Stimulated activated CD4-positive, alpha-beta T cell treated with anti-CD3 and anti-CD28 coated beads, TNF-alpha, amount 100 ng/mL, for 48 hours (primary cell): ENCODE data around the gene TSPAN14.
A peak's percentile ranks its signal among the peaks of the same experiment; 100 is the strongest.

Source experiments
- DNase-seq, 3 donors: peaks; one replicate each; pipeline ENCODE4 v3.0.0-alpha.2; 2020; ENCODE audit warnings: low read depth in 3 of 3

TSPAN14 gene

DNA sequence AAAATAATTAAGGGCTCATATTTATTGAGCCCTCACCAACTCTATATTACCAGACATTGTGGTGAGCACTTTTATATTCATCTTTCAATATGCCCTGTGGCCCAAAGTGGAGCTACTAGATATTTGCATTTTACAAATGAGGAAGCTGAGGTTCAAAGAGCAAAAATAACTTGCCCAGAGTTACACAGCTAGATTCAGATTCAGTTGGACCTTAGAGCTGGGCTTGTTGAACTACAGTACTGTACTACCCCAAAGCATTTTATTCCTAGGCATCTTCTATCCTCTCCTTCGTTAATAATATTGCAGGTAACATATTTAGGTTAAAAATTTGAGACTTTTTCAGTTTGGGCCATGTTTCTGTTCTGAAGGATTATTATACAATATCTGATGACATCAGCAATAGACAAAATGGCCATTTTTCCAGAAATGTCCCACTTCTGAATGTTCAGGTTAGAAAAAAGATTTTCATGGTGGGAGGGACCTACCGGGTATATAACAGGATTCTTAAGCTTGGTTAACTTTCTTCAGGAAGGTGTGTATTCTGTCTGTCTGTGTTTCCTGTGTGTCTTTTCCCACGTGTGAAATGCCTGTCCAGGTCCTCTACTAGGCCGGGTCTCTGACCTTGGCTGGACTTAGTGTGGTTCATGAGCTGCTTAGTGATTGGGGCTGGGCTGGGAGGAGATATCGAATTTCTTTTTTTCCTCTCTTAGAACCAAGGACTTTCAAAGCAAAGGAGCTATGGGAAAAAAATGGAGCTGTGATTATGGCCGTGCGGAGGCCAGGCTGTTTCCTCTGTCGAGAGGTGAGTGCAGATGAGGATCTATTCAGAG, 32.2 kb upstream of the TSPAN14 start:
- DNase-seq, result no peak

GRCh38 chr10:80425901-80426300, 28.2 kb upstream of the TSPAN14 start:
- DNase-seq, result no peak

DNA sequence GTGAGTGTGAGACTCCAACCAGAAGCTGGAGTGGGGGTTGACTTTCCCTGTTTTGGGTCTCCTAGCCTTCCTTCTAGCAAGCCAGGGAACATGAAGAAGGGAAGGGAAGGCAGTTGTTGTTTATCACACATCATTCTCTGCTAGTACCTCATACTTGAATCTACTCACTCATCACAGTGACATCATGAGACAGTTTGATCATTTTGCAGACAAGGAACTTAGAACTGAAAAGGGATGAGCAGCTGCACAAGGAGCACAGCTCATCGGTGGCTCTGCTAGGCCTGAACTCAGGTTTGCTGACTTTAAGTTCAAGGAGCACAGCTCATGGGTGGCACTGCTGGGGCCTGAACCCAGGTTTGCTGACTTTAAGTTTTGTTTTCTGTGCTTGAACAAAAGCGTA, 26.6 kb upstream of the TSPAN14 start:
- no peak for DNase-seq

DNA sequence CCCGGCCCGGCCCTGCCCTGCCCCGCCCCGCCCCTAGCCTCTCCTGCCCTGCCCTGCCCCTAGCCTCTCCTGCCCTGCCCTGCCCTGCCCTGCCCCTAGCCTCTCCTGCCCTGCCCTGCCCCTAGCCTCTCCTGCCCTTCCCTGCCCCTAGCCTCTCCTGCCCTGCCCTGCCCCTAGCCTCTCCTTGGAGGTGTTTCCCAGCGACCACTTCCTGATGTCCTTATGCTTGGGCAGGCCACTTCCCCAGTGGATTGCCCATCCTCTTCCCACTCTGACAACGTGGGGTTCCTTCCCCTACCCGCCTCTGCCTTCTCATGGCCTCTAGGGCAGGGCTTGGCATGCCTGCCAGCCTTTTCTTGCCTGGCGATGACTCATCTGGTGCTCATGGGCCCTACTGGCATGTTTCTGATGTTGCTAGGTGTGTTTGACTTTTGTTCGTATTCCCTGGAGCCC, 24.6 kb upstream of the TSPAN14 start:
- DNase-seq, result no peak

GRCh38 chr10:80433134-80433533, 21.0 kb upstream of the TSPAN14 start:
- no peak for DNase-seq

- no peak for DNase-seq
These were observed 17.5 kb upstream of the TSPAN14 start for GRCh38 chr10:80436446-80437098.

- no peak for DNase-seq
These were observed 16.9 kb upstream of the TSPAN14 start for GRCh38 chr10:80437227-80437626.

GRCh38 chr10:80441831-80442230, 12.3 kb upstream of the TSPAN14 start:
- no peak for DNase-seq

GRCh38 chr10:80442879-80443278, 11.2 kb upstream of the TSPAN14 start:
- DNase-seq, result no peak

- DNase-seq, result no peak
These were observed 10.6 kb upstream of the TSPAN14 start for GRCh38 chr10:80443531-80443974.

GRCh38 chr10:80444124-80444523, 10.0 kb upstream of the TSPAN14 start:
- DNase-seq, result no peak

- DNase-seq, result peak in 1 of 3 donors; percentile 50
These were observed 9.3 kb upstream of the TSPAN14 start for GRCh38 chr10:80444646-80445319.

DNA sequence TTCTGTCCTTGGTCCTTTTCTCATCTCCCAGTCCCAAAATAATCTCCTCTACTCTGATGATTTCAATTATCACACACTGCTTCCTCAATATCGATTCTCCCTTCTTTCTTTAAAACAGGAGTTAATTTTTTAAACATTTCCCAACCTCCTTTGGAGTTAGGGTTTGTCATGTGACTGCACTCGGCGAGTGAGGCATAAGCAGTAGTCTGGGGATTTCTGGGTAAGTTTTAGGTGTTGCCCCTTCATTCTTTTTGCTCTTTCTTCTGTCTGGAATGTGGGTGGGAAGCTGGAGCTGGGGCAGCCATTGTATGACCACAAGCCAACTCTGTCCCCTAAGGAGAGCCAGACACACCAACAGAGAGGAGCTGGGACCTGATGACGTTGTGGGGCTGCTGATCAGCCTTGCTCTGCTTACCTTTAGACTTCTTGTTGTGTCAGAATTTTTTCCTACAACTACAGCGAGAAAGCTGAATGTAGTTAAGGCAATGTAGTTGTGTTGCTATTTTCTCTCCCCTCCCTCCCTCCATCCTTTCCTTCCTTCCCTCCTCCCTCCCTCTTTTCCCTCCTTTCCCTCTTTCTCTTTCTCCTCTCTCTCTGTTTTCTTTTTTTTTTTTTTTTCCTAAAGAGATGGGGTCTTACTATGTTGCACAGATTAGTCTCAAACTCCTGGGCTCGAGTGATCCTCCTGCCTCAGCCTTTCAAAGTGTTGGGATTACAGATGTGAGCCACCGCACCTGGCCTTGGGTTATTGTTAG, 6.5 kb upstream of the TSPAN14 start:
- DNase-seq, result no peak

DNA sequence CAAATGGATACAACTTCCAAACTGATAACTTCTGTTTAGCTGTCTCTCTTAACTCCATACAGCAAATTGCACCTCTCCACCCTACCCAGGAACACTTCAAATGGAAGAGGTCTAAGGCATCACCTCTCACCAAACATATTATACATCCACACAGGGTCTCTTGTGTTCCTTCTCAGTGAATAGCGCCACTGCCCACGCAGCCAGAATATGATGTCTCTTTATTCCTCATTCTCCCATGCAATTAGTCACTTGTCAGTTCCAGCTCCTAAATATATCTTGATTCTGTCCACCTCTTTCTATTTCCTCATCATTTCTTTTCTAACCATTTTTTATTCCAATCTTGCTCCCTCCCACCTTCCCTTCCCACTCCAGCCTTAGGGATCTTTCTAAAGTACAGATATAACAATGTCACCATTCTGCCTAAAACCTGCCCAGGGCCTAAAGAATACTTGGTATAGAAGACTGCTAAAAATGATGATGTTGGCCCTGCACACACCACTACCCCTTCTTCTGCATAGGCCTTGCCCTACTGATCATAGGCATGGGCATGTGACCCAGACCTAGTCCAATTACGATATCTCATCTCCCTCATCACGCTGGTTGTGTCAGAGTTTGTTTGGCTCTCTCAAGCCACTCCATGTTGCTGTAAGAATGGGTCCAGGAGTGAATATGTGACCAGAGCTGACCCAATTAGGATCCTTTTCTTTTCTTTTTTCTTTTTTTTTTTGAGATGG, 5.7 kb upstream of the TSPAN14 start:
- DNase-seq, result no peak

GRCh38 chr10:80449520-80449919, 4.6 kb upstream of the TSPAN14 start:
- DNase-seq, result no peak

DNA sequence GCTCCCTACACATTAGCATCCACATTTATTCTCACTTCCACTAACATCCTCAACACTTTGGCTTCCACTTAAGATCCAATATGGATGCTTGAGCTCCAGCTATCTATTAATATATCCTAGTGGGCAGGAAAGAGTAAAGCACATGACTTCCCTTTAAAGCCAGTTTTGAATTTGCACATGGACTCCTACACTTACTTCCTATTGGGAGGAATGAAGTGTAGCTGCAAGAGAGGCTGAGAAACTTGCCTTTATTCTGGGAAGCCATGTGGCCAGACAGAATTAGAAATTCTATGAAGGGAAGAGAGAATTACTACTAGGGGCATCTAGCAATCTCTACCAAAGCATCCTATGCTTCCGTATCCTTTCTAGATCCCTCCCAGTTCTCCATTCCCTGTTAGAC, 3.0 kb upstream of the TSPAN14 start:
- no peak for DNase-seq

DNA sequence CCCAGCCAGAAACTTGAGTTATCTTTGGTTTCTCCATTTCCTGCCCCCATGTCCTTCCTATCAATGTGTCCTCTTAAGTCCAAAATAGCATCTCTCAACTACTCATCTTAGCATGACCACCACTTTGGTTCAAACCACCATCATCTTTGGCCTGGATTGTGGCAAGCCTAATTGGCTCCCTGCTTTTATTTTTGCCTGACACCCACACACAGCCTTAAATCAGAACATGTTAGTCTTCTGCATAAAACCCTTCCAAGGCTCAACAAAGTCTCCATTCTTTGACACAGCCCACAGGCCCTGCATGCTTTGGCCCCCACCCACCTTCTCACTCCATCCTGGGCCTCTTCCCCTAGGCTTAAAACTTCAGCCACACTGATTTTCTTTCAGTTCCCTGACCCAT, 2.0 kb upstream of the TSPAN14 start:
- no peak for DNase-seq

GRCh38 chr10:80452640-80453039, 1.5 kb upstream of the TSPAN14 start:
- no peak for DNase-seq

GRCh38 chr10:80453056-80453841, 861 bp upstream of the TSPAN14 start:
- no peak for DNase-seq
